ENCODE measurements around the gene GANAB.
"Not testable (repeated sequence)": the region's sequence is repeated elsewhere in the genome, so short reads cannot be mapped to it uniquely, and the experiment has no call there.

GANAB gene

DNA sequence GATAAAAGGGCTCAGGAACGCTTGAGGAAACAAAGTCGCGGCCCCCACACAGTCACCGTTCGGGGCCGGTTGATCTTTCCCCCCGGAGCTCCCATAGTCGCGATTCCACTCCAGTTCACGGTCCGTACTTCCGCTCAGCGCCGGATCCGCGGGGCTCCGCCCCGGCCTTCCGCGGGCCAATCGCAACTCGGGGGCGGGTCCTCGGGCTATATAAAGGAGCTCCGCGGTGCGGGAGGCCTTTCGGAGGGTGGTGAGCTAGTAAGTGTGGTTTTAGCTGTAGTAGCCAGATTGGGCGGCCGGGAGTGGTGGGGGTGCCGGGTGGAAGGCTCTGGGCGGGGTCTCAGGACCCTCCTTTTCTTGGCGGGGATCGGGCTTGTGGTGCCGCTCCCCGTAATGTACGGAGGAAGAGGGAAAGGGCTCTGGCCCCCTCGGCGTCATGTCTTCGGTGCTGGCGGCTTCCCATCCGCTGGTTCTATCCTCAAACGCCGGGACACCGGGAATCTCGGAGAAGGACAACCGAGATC, 18.7 kb upstream of the GANAB start, which contains the start of the genes C11orf98 and CSKMT:
C11orf98 (minus strand) TSS at position 136 of the 524 bp plus-strand sequence; CDS start at position 95, 41 bp downstream.
CSKMT (plus strand) TSS at position 238 of the 524 bp plus-strand sequence. CDS start 568 bp downstream, outside the sequence.
- no peaks in the 10 kb centered on the region for H3K27me3 Mint-ChIP-seq (ENCODE audit: low read depth, poor library complexity)
- peaks cover 30% of the 10 kb centered on the region for H3K4me1 Mint-ChIP-seq
- peak within 1 kb of the TSS; percentile 99 for H3K27ac Mint-ChIP-seq
- H3K4me3 Mint-ChIP-seq: peak within 1 kb of the TSS; percentile 98
- H3K36me3 Mint-ChIP-seq (ENCODE audit: low read depth): peaks cover 29% of the 10 kb centered on the region
- DNase-seq: peak; percentile 97
- TF ChIP-seq, protein P1, sequence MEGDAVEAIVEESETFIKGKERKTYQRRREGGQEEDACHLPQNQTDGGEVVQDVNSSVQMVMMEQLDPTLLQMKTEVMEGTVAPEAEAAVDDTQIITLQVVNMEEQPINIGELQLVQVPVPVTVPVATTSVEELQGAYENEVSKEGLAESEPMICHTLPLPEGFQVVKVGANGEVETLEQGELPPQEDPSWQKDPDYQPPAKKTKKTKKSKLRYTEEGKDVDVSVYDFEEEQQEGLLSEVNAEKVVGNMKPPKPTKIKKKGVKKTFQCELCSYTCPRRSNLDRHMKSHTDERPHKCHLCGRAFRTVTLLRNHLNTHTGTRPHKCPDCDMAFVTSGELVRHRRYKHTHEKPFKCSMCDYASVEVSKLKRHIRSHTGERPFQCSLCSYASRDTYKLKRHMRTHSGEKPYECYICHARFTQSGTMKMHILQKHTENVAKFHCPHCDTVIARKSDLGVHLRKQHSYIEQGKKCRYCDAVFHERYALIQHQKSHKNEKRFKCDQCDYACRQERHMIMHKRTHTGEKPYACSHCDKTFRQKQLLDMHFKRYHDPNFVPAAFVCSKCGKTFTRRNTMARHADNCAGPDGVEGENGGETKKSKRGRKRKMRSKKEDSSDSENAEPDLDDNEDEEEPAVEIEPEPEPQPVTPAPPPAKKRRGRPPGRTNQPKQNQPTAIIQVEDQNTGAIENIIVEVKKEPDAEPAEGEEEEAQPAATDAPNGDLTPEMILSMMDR (IDR thresholded peaks at IDR 0.05): no peak
- H3K9me3 Mint-ChIP-seq: no peaks in the 10 kb centered on the region

DNA sequence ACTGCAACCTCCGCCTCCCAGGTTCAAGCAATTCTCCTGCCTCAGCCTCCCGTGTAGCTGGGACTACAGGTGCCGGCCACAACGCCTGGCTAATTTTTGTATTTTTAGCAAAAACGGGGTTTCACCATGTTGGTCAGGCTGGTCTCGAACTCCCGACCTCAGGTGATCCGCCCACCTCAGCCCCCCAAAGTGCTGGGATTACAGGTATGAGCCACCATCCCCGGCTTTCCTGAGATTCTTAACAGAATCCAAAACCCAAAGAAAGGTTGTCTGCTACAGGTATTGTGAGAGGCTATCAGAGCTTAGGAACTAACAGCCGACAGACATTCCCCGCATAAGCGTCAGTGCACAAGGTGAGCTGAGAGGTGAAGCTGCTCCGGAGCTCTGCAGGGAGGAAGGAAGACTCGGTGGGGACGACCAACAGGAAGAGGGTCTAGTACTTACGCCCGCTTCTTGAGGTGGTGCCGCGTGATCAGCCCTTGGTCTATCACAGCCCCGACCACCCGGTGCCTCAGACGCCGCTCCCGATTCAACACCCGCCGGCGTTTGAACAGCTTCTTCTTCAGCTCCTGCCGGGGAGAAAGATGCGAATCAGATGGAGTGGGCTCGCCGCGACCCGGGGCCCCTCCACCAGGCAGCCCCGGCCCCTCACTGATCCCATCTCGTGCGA, 18.1 kb upstream of the GANAB start:
- TF ChIP-seq, protein P1 (IDR thresholded peaks at IDR 0.05): no peak
- Mint-ChIP-seq H3K36me3 (ENCODE audit: low read depth) (peaks cover 28% of the 10 kb centered on the region), H3K9me3 (no peaks in the 10 kb centered on the region), H3K27me3 (ENCODE audit: low read depth, poor library complexity) (no peaks in the 10 kb centered on the region), H3K27ac (peak overlapping the region; percentile 99), H3K4me3 (peak overlapping the region; percentile 98), H3K4me1 (peaks cover 24% of the 10 kb centered on the region)
- DNase-seq: peak; percentile 72

DNA sequence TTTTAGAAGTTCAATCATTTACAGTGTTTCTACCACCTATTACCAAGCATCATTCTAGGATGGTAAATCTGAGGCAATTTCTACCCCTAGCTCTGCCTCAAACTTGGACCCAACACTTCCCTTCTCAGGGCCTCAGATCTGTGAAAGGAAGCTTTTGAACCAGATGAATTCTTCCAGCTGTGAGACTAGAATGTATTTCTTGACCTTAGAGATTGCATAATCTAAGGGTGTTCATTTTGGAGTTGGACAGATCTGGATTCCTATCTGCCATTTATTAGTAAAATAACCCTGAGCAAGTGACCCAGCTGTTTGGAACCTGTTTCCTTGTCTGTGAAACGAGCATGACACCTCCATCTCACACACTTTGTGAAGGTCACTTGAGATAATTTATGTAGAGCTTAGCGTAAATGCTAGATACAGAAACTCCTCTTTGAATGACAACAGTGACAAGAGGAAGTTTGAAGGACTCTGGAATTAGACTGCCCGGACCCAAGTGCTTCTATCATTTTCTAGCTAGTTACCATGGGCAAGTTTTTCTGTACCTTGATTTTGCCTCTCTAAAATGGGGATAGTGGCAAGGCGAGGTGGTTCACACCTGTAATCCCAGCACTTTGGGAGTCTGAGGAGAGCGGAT, 10.5 kb upstream of the GANAB start:
- TF ChIP-seq, protein P1 (IDR thresholded peaks at IDR 0.05): no peak
- Mint-ChIP-seq H3K27ac (no peak overlapping the region), H3K36me3 (ENCODE audit: low read depth) (peaks cover 4% of the 10 kb centered on the region), H3K9me3 (no peaks in the 10 kb centered on the region), H3K4me3 (no peak overlapping the region), H3K27me3 (ENCODE audit: low read depth, poor library complexity) (peaks cover 7% of the 10 kb centered on the region), H3K4me1 (peaks cover 14% of the 10 kb centered on the region)
- DNase-seq: no peak

DNA sequence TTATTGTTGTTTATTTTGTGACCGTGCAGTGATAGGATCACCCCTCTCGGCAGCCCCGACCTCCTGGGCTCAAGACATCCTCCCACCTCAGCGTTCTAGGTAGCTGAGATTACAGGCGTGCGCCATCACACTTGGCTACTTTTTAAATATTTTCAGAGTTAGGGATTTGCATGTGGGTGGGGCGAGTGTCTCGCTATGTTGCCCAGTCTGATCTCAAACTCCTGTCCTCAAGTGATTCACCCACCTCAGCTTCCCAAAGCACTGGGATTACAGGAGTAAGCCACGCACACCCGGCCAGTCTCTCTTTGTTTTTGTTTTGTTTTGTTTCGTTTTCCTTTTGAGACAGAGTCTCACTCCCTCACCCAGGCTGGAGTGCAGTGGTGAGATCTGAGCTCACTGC, 7.9 kb upstream of the GANAB start:
- peak overlapping the region; percentile 52 for H3K4me3 Mint-ChIP-seq
- H3K36me3 Mint-ChIP-seq (ENCODE audit: low read depth): peaks cover 5% of the 10 kb centered on the region
- TF ChIP-seq, protein P1 (IDR thresholded peaks at IDR 0.05): no peak
- peaks cover 17% of the 10 kb centered on the region for H3K4me1 Mint-ChIP-seq
- no peaks in the 10 kb centered on the region for H3K9me3 Mint-ChIP-seq
- DNase-seq: no peak
- H3K27me3 Mint-ChIP-seq (ENCODE audit: low read depth, poor library complexity): peaks cover 7% of the 10 kb centered on the region
- peak overlapping the region; percentile 77 for H3K27ac Mint-ChIP-seq

DNA sequence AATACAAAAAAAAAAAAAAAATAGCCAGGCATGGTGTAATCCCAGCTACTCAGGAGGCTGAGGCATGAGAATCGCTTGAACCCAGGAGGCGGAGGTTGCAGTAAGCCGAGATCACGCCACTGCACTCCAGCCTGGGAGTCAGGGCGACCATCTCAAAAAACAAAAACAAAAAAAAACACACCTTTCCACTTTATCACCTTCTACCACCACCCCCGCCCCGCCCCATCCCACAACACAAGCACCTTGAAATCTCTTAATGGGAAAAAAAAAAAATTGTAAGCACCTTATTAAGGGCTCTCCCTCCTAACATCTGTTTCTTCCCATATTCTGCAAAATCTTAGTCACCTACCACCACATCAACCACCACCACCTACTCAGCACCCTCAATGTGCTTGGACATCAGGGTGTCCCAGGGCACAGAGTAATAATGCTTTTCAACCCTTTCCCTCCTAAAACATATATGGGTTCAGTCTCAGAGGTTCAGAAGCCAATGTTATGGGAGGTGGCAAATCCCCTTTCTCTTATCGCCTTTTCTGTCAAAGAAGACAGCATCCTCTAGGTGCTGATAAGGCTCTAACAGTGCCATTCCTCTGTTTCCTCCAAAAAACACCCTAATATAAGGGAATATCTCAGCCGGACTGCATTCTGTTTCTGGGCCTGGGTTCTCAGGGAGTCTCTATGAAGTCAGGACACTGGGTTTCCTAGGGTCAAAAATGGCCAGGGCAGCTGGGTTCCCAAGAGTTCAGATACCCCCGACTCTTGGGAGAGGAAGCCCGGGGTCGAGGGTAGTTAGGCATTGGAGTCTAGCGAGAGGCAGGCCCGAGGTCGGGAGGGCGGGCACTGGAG, 6.0 kb upstream of the GANAB start:
- TF ChIP-seq, protein P1 (IDR thresholded peaks at IDR 0.05): no peak
- Mint-ChIP-seq H3K9me3 (no peaks in the 10 kb centered on the region), H3K27ac (peak overlapping the region; percentile 96), H3K27me3 (ENCODE audit: low read depth, poor library complexity) (peaks cover 7% of the 10 kb centered on the region), H3K4me1 (peaks cover 17% of the 10 kb centered on the region), H3K36me3 (ENCODE audit: low read depth) (peaks cover 10% of the 10 kb centered on the region), H3K4me3 (peak overlapping the region; percentile 89)
- DNase-seq: no peak

DNA sequence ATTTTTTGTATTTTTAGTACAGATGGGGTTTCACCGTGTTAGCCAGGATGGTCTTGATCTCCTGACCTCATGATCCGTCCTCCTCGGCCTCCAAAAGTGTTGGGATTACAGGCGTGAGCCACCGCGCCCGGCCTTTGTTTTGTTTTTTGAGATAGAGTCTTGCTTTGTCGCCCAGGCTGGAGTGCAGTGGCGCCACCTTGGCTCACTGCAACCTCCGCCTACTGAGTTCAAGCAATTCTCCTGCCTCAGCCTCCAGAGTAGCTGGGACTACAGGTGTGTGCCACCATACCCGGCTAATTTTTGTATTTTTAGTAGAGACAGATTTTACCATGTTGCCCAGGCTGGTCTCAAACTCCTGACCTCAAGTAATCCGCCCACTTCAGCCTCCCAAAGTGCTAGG, 3.9 kb upstream of the GANAB start:
- Mint-ChIP-seq H3K4me1 (peaks cover 30% of the 10 kb centered on the region), H3K36me3 (ENCODE audit: low read depth) (peaks cover 13% of the 10 kb centered on the region)
- H3K27ac Mint-ChIP-seq; H3K27me3 Mint-ChIP-seq (ENCODE audit: low read depth, poor library complexity); H3K4me3 Mint-ChIP-seq; H3K9me3 Mint-ChIP-seq; DNase-seq: not testable (repeated sequence)
